Mucosa of rectum (tissue), 2 donors: ENCODE results near the gene CAMTA1.

Experiments used
- H3K27ac ChIP-seq, 2 donors: one replicate each; pipeline ENCODE4 v1.7.0; 2013; ENCODE audit warnings: inconsistent platforms in 2 of 2, low read depth in 2 of 2, low read length in 2 of 2
- H3K27me3 ChIP-seq, 2 donors: one replicate each; pipeline ENCODE4 v1.7.0; 2013; ENCODE audit warnings: low read length in 2 of 2; ENCODE audit not compliant: control insufficient read depth in 2 of 2, insufficient read depth in 2 of 2
- H3K36me3 ChIP-seq, 2 donors: one replicate each; pipeline ENCODE4 v1.7.0; 2013; ENCODE audit warnings: low read length in 2 of 2; ENCODE audit not compliant: control insufficient read depth in 2 of 2, insufficient read depth in 2 of 2
- H3K4me1 ChIP-seq, 2 donors: one replicate each; pipeline ENCODE4 v1.7.0; 2013; ENCODE audit warnings: low read length in 2 of 2, mild to moderate bottlenecking in 1 of 2; ENCODE audit not compliant: control insufficient read depth in 2 of 2, insufficient read depth in 2 of 2
- H3K4me3 ChIP-seq, 2 donors: one replicate each; pipeline ENCODE4 v1.7.0; 2013; ENCODE audit warnings: low read length in 2 of 2
- H3K9ac ChIP-seq, 2 donors: one replicate each; pipeline ENCODE4 v1.7.0; 2013; ENCODE audit warnings: low read length in 2 of 2, low read depth in 1 of 2, mild to moderate bottlenecking in 1 of 2
- H3K9me3 ChIP-seq, 2 donors: one replicate each; pipeline ENCODE4 v1.7.0; 2013; ENCODE audit warnings: low read length in 2 of 2; ENCODE audit not compliant: control insufficient read depth in 2 of 2
- donor health status: healthy.
- donor health status: Normal muscosa, but diverticular disease.

Gene CAMTA1

DNA sequence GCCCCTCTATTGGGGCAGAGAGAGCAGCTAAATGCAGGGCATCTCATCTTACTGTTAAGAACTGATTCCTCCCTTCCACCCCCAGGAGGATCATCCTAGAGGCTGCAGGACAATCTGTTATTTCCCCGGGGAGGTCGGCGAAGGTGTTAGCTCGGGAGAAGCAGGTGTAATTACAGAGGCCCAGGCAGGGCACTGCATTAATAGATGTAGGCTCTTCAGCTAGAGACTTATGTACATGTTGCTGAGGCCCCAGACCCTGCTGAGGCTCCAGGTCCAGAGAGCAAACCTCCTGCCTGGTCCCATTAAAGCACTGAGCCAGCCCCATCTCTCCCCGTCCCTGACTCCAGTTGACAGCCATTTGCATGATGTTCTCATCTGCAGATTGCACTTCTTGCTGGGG, 665.6 kb downstream of the CAMTA1 start:
- Histone ChIP-seq H3K27me3 (no peaks in the 10 kb centered on the region), H3K9ac (no peak overlapping the region), H3K27ac (no peak overlapping the region), H3K4me3 (no peak overlapping the region), H3K36me3 (no peaks in the 10 kb centered on the region), H3K9me3 (no peaks in the 10 kb centered on the region), H3K4me1 (no peaks in the 10 kb centered on the region)

DNA sequence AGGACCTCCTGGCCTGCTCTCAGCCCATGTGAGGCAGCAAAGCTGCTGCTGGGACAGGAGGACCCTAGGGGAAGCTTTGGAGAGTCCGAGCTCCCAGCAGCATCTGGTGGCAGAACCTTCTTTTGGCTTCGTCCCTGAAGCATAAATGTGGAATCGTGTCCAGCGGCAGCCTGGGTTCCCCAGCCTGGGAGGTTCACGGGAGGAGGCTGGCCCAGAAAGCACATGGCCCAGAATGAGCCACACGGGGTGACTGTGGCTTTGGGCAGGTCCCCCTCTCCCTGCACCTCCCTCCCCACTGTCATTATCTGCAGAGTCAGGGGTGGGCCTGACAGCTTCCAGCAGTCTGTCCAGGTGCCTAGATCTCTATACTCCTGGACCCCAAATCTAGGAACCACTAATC, 667.8 kb downstream of the CAMTA1 start:
- Histone ChIP-seq H3K4me1 (no peaks in the 10 kb centered on the region), H3K27ac (no peak overlapping the region), H3K9me3 (no peaks in the 10 kb centered on the region), H3K36me3 (no peaks in the 10 kb centered on the region), H3K9ac (no peak overlapping the region), H3K4me3 (no peak overlapping the region), H3K27me3 (no peaks in the 10 kb centered on the region)

DNA sequence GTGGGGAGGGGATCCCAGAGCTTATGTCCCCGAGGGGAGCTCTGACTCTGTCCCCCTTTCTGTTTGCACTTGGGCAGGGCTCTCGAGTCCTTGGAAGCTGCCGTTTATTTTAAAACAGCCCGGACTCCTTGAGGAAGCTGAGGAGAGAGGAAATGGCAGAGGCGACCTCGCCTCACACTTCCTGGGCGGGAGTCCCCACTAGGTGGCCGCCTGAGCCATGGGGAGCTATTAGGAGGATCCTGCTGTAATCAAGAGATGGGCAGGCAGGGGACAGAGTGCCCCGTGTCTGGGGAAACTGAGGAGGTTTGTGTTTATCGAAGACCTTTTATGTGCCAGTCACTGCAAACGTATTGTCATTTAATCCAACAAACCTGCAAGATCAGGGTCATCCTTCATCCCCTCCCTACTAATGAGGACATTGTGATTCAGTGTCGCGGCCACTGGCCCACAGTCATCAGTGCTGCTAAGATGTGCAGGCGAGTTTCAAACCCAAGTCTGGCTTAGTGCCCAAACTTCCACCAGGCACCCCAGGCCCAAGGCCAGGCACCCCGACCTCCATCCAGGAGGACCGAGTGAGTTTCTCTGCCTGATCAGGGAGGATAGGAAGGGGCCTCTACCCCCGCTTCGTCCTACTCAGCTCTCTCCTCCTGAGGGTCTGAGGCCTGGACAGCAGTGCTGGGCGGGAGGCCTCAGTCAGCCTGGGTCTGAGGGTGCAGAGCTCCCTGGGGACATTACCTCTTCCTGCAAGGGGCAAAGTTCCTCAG, 669.0 kb downstream of the CAMTA1 start:
- Histone ChIP-seq H3K9ac (no peak overlapping the region), H3K36me3 (no peaks in the 10 kb centered on the region), H3K4me1 (no peaks in the 10 kb centered on the region), H3K9me3 (no peaks in the 10 kb centered on the region), H3K4me3 (no peak overlapping the region), H3K27me3 (no peaks in the 10 kb centered on the region), H3K27ac (no peak overlapping the region)

DNA sequence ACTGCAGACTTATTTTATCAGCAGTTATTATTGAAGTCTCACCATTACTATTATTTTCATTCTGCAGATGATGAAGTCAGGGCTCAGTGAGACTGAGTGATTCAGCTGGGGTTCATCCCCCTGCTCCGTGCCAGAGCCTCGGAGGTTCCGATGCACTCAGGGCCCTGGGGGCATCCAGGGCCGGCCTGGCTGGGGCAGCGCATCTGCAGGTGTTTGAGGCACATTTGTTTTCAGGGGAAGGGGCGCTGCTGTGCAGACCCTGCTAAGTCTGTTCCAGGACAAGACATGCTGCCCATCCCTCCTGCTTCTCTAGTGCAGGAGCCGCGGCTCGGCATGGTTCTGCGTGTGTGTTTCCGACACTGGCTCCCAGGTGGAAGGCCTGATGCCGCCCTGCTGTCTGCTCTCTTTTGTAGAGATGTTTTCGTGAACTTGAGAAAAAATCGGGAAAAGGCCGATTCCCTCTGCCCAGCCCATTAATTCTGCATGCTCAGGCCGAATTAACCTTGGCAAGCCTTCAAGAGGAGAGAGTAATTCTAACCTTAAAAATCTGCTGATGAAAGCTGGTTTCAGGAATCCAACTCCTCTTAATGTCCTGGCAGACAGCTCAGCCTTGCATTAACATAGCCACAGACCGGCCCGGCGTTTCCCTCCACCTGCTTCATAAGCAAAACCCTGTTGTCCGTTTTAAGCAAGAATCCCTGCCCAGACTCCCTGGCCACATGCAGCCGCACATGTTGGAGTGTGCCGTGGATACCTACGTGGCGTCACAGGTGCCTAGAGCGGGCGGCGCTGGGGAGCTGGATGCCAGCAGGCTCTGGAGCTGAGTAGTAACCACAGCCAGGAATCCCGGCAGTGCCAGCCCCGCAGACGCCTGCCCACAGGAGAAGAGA, 669.9 kb downstream of the CAMTA1 start:
- no peak overlapping the region for H3K27ac ChIP-seq
- no peaks in the 10 kb centered on the region for H3K36me3 ChIP-seq
- no peaks in the 10 kb centered on the region for H3K9me3 ChIP-seq
- no peak overlapping the region for H3K9ac ChIP-seq
- no peak overlapping the region for H3K4me3 ChIP-seq
- no peaks in the 10 kb centered on the region for H3K4me1 ChIP-seq
- H3K27me3 ChIP-seq, result no peaks in the 10 kb centered on the region

DNA sequence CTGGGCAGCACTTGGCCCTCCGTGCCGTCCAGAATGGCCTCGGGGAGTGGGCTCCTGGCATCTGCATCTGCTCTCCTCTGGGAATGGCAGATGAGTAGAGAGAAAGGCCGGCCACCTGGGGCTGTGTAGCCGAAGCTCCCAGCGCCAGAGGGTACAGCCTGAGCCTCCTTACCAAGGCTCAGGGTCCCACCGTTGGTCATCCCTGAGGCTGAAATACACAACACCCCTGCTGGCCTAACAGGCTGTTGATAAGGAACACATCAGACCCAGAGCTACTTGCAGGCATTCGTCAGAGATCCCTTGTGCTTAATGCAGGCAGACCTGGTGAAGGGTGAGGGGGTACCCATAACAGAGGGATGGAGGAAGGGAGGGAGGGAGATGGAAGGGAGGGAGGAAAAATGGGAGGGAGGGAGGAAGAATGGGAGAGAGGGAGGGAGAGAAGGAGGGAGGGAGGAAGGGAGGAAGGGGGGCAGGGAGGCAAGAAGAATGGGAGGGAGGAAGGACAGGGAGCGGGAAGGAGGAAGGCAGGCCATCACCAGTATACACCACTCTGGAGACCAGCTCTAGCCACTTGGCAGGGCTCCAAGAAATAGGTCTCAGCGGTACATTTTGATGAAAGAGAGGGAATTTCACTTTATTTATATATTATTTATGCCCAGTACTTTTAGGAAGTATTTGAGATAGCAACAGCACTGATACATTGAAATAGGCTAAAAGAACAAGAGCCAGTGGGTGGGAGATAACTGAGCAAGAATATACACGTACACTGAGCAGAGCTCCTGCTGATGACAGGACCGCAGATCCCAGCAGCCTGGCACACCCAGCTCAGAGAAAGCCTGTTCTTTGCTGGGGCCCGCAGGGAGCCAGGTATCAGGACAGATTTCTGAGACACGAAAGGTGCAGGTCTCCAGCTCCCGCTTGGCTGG, 670.8 kb downstream of the CAMTA1 start:
- H3K36me3 ChIP-seq, result no peaks in the 10 kb centered on the region
- H3K4me3 ChIP-seq, result no peak overlapping the region
- H3K9me3 ChIP-seq, result no peaks in the 10 kb centered on the region
- H3K27ac ChIP-seq, result no peak overlapping the region
- H3K4me1 ChIP-seq, result no peaks in the 10 kb centered on the region
- H3K27me3 ChIP-seq, result no peaks in the 10 kb centered on the region
- H3K9ac ChIP-seq, result no peak overlapping the region

DNA sequence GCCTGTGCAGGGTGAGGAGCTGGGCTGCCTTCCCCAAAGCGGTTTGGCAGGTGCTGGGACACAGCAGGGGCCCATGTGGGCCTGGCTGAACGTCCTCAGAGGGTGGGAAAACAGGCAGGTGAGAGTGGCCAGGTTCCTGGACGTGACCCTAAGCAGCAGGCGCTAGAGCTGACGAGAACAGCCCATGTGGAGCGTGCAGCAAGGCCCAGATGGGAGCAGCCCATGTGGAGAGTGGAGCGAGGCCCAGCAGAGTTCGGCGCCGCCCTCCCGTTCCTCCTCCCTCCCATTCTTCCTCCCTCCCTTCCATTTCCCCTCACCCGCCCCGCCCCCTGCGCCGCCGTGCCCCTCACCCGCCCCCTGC, 671.4 kb downstream of the CAMTA1 start:
- Histone ChIP-seq H3K36me3 (no peaks in the 10 kb centered on the region), H3K4me3 (no peak overlapping the region), H3K9me3 (no peaks in the 10 kb centered on the region), H3K27me3 (no peaks in the 10 kb centered on the region), H3K27ac (no peak overlapping the region), H3K4me1 (no peaks in the 10 kb centered on the region), H3K9ac (no peak overlapping the region)

DNA sequence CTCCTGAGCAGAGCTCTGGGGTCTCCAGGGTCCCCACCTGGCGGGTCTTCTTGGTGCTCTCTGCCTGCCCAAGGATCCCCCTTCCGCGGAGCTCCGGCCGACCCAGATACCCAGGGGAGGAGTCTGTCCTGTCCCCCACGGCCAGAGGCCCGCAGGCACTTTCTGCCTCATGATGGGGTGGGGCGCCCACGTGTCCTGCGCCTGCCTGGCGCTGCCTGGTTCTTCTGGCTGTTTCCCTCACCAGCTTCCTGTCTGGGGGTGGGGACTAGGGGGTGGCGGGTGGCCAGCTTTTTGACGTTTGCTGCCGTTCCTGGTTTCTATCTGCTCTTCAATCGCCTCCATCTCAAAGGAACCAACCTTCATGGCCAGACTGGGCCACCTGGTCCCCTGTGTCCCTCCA, 672.6 kb downstream of the CAMTA1 start:
- Histone ChIP-seq H3K9ac (no peak overlapping the region), H3K4me1 (no peaks in the 10 kb centered on the region), H3K27me3 (no peaks in the 10 kb centered on the region), H3K9me3 (no peaks in the 10 kb centered on the region), H3K36me3 (no peaks in the 10 kb centered on the region), H3K4me3 (no peak overlapping the region), H3K27ac (no peak overlapping the region)

DNA sequence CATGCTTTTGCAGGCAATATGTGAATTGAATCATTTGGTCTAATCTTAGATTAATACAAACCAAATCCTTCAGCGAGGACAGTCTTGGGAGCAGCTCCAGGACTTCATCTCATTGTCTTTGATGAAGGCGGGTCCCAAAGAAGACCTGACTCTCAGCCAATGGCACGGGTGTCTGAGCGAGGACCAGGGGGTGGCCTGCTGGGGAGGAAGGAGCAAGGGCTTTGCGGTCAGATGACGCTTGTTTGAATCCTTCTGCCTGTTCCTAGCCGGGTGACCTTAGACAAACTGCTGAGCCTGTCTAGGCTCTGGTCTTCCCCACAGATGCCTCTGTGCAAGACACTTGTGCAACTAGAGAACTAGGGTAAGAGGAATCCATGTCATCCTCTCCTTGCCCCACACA, 673.7 kb downstream of the CAMTA1 start:
- Histone ChIP-seq H3K36me3 (no peaks in the 10 kb centered on the region), H3K27me3 (no peaks in the 10 kb centered on the region), H3K9ac (no peak overlapping the region), H3K4me1 (no peaks in the 10 kb centered on the region), H3K9me3 (no peaks in the 10 kb centered on the region), H3K27ac (no peak overlapping the region), H3K4me3 (no peak overlapping the region)

DNA sequence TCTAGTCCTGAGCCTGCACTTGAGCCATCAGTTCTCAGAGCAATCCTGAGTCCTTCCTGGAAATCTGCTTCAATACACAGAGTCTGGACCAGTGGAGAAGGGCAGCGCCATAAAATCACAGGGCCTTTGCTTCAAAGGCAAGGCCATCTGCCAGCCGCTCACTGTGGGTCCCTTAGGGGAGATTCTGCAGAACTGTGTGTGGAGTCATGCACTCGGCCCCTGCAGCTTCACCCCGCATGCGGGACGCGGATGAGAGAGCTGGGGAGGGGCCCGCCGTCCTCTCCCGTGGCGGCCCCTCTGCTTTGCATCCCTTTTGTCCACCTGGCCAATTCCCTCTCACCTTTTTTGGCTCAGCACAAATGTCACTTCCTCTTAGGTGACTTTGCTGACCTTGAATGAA, 674.7 kb downstream of the CAMTA1 start:
- no peak overlapping the region for H3K9ac ChIP-seq
- H3K27ac ChIP-seq, result no peak overlapping the region
- no peaks in the 10 kb centered on the region for H3K27me3 ChIP-seq
- no peaks in the 10 kb centered on the region for H3K9me3 ChIP-seq
- no peaks in the 10 kb centered on the region for H3K4me1 ChIP-seq
- H3K4me3 ChIP-seq, result no peak overlapping the region
- H3K36me3 ChIP-seq, result no peaks in the 10 kb centered on the region

DNA sequence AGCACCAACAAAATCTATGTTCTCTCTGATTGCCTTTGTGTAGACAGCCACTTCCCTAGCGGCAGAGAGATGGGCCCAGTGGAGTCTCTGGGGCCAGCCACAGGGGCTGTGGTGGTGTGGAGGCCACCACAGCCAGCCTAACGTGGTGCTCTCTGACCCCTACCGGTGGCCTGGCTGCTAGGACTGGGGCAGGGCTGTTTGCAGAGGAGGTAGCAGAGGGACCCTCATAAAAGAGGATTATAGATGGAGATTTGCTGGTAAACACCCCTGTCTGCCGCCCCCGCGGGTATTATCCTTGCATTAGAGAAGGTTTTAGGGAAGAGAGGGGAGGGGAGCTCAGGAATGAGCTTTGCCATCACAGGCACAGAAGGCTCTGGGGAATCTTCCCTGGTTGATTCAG, 675.6 kb downstream of the CAMTA1 start:
- Histone ChIP-seq H3K36me3 (no peaks in the 10 kb centered on the region), H3K27me3 (no peaks in the 10 kb centered on the region), H3K9me3 (no peaks in the 10 kb centered on the region), H3K9ac (no peak overlapping the region), H3K4me1 (no peaks in the 10 kb centered on the region), H3K4me3 (no peak overlapping the region), H3K27ac (no peak overlapping the region)
